ENCODE measurements around the gene DGKE. TPM values are rescaled to one million over a fixed set of nuclear protein-coding genes. Genes with fewer than 3 reads are reported as not detected.
A peak's percentile ranks its signal among the peaks of the same experiment; 100 is the strongest.

DGKE gene
- total and polyA plus RNA-seq, 2 of the 13 experiments (the other 11 are each of a cell fraction or from before 2014, with no cell fraction given): 3.2 to 5.3 TPM

- TF ChIP-seq ZNF749 (CRISPR knock-in tag; IDR thresholded peaks at IDR 0.05; ENCODE audit: borderline replicate concordance) (peak; percentile 61; the same call in 1 of the 2 replicates), RFX3 (CRISPR knock-in tag; IDR thresholded peaks at IDR 0.05) (no peak), ZNF468 (CRISPR knock-in tag; IDR thresholded peaks at IDR 0.05) (peak; percentile 20; the same call in 1 of the 2 replicates), ZNF317 (CRISPR knock-in tag; IDR thresholded peaks at IDR 0.05) (peak; percentile 78), THAP11 (CRISPR knock-in tag; IDR thresholded peaks at IDR 0.05) (0 out of 2 replicates have a peak, but pooled peaks have one; percentile 14), SALL1 (CRISPR knock-in tag; IDR thresholded peaks at IDR 0.05) (peak; percentile 6; the same call in 1 of the 2 replicates), ZNF703 (CRISPR knock-in tag; IDR thresholded peaks at IDR 0.05; ENCODE audit: borderline replicate concordance) (peak; percentile 75; the same call in 1 of the 2 replicates), ATF4 (CRISPR knock-in tag; IDR thresholded peaks at IDR 0.05) (0 out of 4 replicates have a peak, but pooled peaks of 1 of the 2 experiments have one; percentile 16), RXRA (CRISPR knock-in tag; IDR thresholded peaks at IDR 0.05) (peak; percentile 58; the same call in 1 of the 2 replicates), AGO2 (optimal IDR thresholded peaks at IDR 0.05; ENCODE audit: low read depth, low read length) (peak; percentile 67), ZNF761 (CRISPR knock-in tag; conservative IDR thresholded peaks at IDR 0.05) (no peak), ZNF576 (CRISPR knock-in tag; IDR thresholded peaks at IDR 0.05) (no peak), SATB2 (CRISPR knock-in tag; IDR thresholded peaks at IDR 0.05) (0 out of 2 replicates have a peak, but pooled peaks have one; percentile 20), ZNF292 (CRISPR knock-in tag; IDR thresholded peaks at IDR 0.05; ENCODE audit: borderline replicate concordance, low read depth) (peak; percentile 88), ZNF263 (CRISPR knock-in tag; IDR thresholded peaks at IDR 0.05) (peak; percentile 47; the same call in 1 of the 2 replicates), MED1 (CRISPR knock-in tag; IDR thresholded peaks at IDR 0.05) (peak; percentile 42; the same call in 1 of the 2 replicates), YEATS2 (CRISPR knock-in tag; IDR thresholded peaks at IDR 0.05; ENCODE audit: borderline replicate concordance) (no peak), ZNF598 (CRISPR knock-in tag; IDR thresholded peaks at IDR 0.05; ENCODE audit: borderline replicate concordance) (peak; percentile 19; the same call in 1 of the 2 replicates), SSRP1 (CRISPR knock-in tag; IDR thresholded peaks at IDR 0.05) (no peak), ZNF883 (CRISPR knock-in tag; IDR thresholded peaks at IDR 0.05; ENCODE audit: not compliant biosample characterization) (peak; percentile 22), TFDP1 (CRISPR knock-in tag; IDR thresholded peaks at IDR 0.05; ENCODE audit: borderline replicate concordance) (peak; percentile 49; the same call in 1 of the 2 replicates), ZXDC (CRISPR knock-in tag; IDR thresholded peaks at IDR 0.05) (peak; percentile 72; the same call in 1 of the 2 replicates)
Measured at GRCh38 chr17:56834380-56835263, 671 bp downstream of the DGKE start (continued).

All from HepG2 (cell line).